ENCODE results near the gene C3orf20. TPM values are rescaled to one million over a fixed set of nuclear protein-coding genes. Genes with fewer than 3 reads are reported as not detected.

Gene C3orf20
- total RNA-seq, 1 donor from 2014 or later: not detected

GRCh38 chr3:14725564-14726440 lies 50.9 kb downstream of the C3orf20 start:
- Mint-ChIP-seq H3K4me1 (ENCODE audit: low read depth, unreplicated experiment) (peaks cover 4% of the 10 kb centered on the region), H3K27me3 (ENCODE audit: unreplicated experiment) (peaks cover 2% of the 10 kb centered on the region), H3K27ac (ENCODE audit: unreplicated experiment) (no peak overlapping the region), H3K4me3 (ENCODE audit: unreplicated experiment) (no peak overlapping the region), H3K36me3 (ENCODE audit: unreplicated experiment) (no peaks in the 10 kb centered on the region), H3K9me3 (ENCODE audit: unreplicated experiment) (no peaks in the 10 kb centered on the region)
- TF ChIP-seq CTCF (IDR thresholded peaks at IDR 0.05; ENCODE audit: partially characterized antibody, unreplicated experiment): no peak
- DNase-seq: no peak

GRCh38 chr3:14726441-14726780 lies 51.5 kb downstream of the C3orf20 start:
- H3K27ac Mint-ChIP-seq (ENCODE audit: unreplicated experiment): no peak overlapping the region
- no peak for DNase-seq
- H3K9me3 Mint-ChIP-seq (ENCODE audit: unreplicated experiment): no peaks in the 10 kb centered on the region
- no peak for TF ChIP-seq CTCF (IDR thresholded peaks at IDR 0.05; ENCODE audit: partially characterized antibody, unreplicated experiment)
- peaks cover 4% of the 10 kb centered on the region for H3K4me1 Mint-ChIP-seq (ENCODE audit: low read depth, unreplicated experiment)
- H3K27me3 Mint-ChIP-seq (ENCODE audit: unreplicated experiment): peaks cover 2% of the 10 kb centered on the region
- no peaks in the 10 kb centered on the region for H3K36me3 Mint-ChIP-seq (ENCODE audit: unreplicated experiment)
- H3K4me3 Mint-ChIP-seq (ENCODE audit: unreplicated experiment): no peak overlapping the region

- H3K4me1 Mint-ChIP-seq (ENCODE audit: low read depth, unreplicated experiment): peaks cover 4% of the 10 kb centered on the region
- no peak for DNase-seq
- peaks cover 2% of the 10 kb centered on the region for H3K27me3 Mint-ChIP-seq (ENCODE audit: unreplicated experiment)
- no peaks in the 10 kb centered on the region for H3K36me3 Mint-ChIP-seq (ENCODE audit: unreplicated experiment)
- no peak overlapping the region for H3K27ac Mint-ChIP-seq (ENCODE audit: unreplicated experiment)
- no peak overlapping the region for H3K4me3 Mint-ChIP-seq (ENCODE audit: unreplicated experiment)
- no peaks in the 10 kb centered on the region for H3K9me3 Mint-ChIP-seq (ENCODE audit: unreplicated experiment)
- no peak for TF ChIP-seq CTCF (IDR thresholded peaks at IDR 0.05; ENCODE audit: partially characterized antibody, unreplicated experiment)
Measured at GRCh38 chr3:14728113-14728512, 53.2 kb downstream of the C3orf20 start.

GRCh38 chr3:14730703-14731382 lies 55.9 kb downstream of the C3orf20 start:
- Mint-ChIP-seq H3K36me3 (ENCODE audit: unreplicated experiment) (no peaks in the 10 kb centered on the region), H3K4me1 (ENCODE audit: low read depth, unreplicated experiment) (peaks cover under 1% of the 10 kb centered on the region), H3K27ac (ENCODE audit: unreplicated experiment) (no peak overlapping the region), H3K9me3 (ENCODE audit: unreplicated experiment) (no peaks in the 10 kb centered on the region), H3K27me3 (ENCODE audit: unreplicated experiment) (peaks cover 2% of the 10 kb centered on the region), H3K4me3 (ENCODE audit: unreplicated experiment) (no peak overlapping the region)
- TF ChIP-seq CTCF (IDR thresholded peaks at IDR 0.05; ENCODE audit: partially characterized antibody, unreplicated experiment): no peak
- DNase-seq: no peak

GRCh38 chr3:14740983-14741382 lies 66.0 kb downstream of the C3orf20 start:
- H3K27ac Mint-ChIP-seq (ENCODE audit: unreplicated experiment): no peak overlapping the region
- H3K4me1 Mint-ChIP-seq (ENCODE audit: low read depth, unreplicated experiment): no peaks in the 10 kb centered on the region
- H3K9me3 Mint-ChIP-seq (ENCODE audit: unreplicated experiment): peaks cover 4% of the 10 kb centered on the region

More at GRCh38 chr3:14740983-14741382, 66.0 kb downstream of the C3orf20 start:
- H3K4me3 Mint-ChIP-seq (ENCODE audit: unreplicated experiment): no peak overlapping the region
- peaks cover 23% of the 10 kb centered on the region for H3K36me3 Mint-ChIP-seq (ENCODE audit: unreplicated experiment)
- no peak for TF ChIP-seq CTCF (IDR thresholded peaks at IDR 0.05; ENCODE audit: partially characterized antibody, unreplicated experiment)
- no peak for DNase-seq
- no peaks in the 10 kb centered on the region for H3K27me3 Mint-ChIP-seq (ENCODE audit: unreplicated experiment)

All from glutamatergic neuron (in vitro differentiated cells).